GM19238 (cell line): ENCODE results near the gene SCAP.
A peak's percentile ranks its signal among the peaks of the same experiment; 100 is the strongest.

Source experiments
- DNase-seq: peaks from one replicate; pipeline ENCODE4 v3.0.0; 2011; ENCODE audit warnings: low spot score; ENCODE audit not compliant: insufficient read length

Gene SCAP

GRCh38 chr3:47432673-47433072 is 43.1 kb downstream of the SCAP start:
- DNase-seq = no peak

- DNase-seq = no peak
Measured at GRCh38 chr3:47431225-47431624, 44.5 kb downstream of the SCAP start.

GRCh38 chr3:47430606-47431005 is 45.1 kb downstream of the SCAP start:
- DNase-seq = no peak

- no peak for DNase-seq
Measured at GRCh38 chr3:47429476-47430270, 46.1 kb downstream of the SCAP start.

GRCh38 chr3:47428662-47429061 is 47.1 kb downstream of the SCAP start:
- no peak for DNase-seq

- DNase-seq = no peak
Measured at GRCh38 chr3:47427866-47428265, 47.9 kb downstream of the SCAP start.

GRCh38 chr3:47425959-47426358 is 49.8 kb downstream of the SCAP start:
- DNase-seq = no peak

GRCh38 chr3:47425383-47425778 is 50.4 kb downstream of the SCAP start:
- no peak for DNase-seq

GRCh38 chr3:47424434-47425382 is 51.0 kb downstream of the SCAP start:
- DNase-seq = no peak

GRCh38 chr3:47423548-47424145 is 52.1 kb downstream of the SCAP start:
- DNase-seq = no peak

GRCh38 chr3:47422743-47423142 is 53.0 kb downstream of the SCAP start:
- no peak for DNase-seq

- DNase-seq = no peak
Measured at GRCh38 chr3:47421741-47422649, 53.7 kb downstream of the SCAP start.

GRCh38 chr3:47420511-47421484 is 54.9 kb downstream of the SCAP start:
- peak; percentile 96 for DNase-seq

GRCh38 chr3:47420044-47420430 is 55.7 kb downstream of the SCAP start:
- DNase-seq = no peak

GRCh38 chr3:47419083-47420043 is 56.4 kb downstream of the SCAP start:
- DNase-seq = no peak

GRCh38 chr3:47418167-47419082 is 57.3 kb downstream of the SCAP start:
- no peak for DNase-seq

- no peak for DNase-seq
Measured at GRCh38 chr3:47416041-47416440, 59.7 kb downstream of the SCAP start.
